ENCODE results near the gene LYRM4.

LYRM4 gene

GRCh38 chr6:5139828-5140771, 120.7 kb downstream of the LYRM4 start:
- H3K23ac ChIP-seq (ENCODE audit: low read length in 2 of 2), result no peak overlapping the region
- 100% methylated on average over 8 of the region's 12 CpGs for WGBS
- H3K27ac ChIP-seq (ENCODE audit: low read length, poor library complexity, severe bottlenecking), result no peak overlapping the region
- H3K4ac ChIP-seq (ENCODE audit: low read depth in 1 of 2, low read length in 2 of 2), result no peak overlapping the region
- H4K91ac ChIP-seq (ENCODE audit: low read length), result no peak overlapping the region
- peaks cover 10% of the 10 kb centered on the region for H3K4me1 ChIP-seq (ENCODE audit: control insufficient read depth, insufficient read depth, low read depth, low read length)
- no peak overlapping the region for H2AK5ac ChIP-seq (ENCODE audit: low read length, severe bottlenecking)
- H2BK120ac ChIP-seq (ENCODE audit: low read depth, low read length), result no peak overlapping the region
- H3K9me3 ChIP-seq (ENCODE audit: control insufficient read depth, low read length), result no peaks in the 10 kb centered on the region
- no peak overlapping the region for H2BK5ac ChIP-seq (ENCODE audit: low read depth, low read length, poor library complexity, severe bottlenecking)
- H2BK12ac ChIP-seq (ENCODE audit: low read length in 2 of 2), result no peak overlapping the region
- H3K18ac ChIP-seq (ENCODE audit: low read depth in 1 of 2, low read length in 2 of 2), result no peak overlapping the region
- no peak overlapping the region for H3K4me3 ChIP-seq (ENCODE audit: insufficient read depth in 1 of 2, low read depth in 1 of 2, low read length in 2 of 2)
- no peak overlapping the region for H3K4me2 ChIP-seq (ENCODE audit: low read length, poor library complexity, severe bottlenecking)
- H3K14ac ChIP-seq (ENCODE audit: low read length in 2 of 2), result no peak overlapping the region
- H3K9ac ChIP-seq (ENCODE audit: low read length), result peak overlapping the region; percentile 18
- peaks cover 9% of the 10 kb centered on the region for H3K79me1 ChIP-seq (replicated peaks; ENCODE audit: low read length, poor library complexity, severe bottlenecking)
- no peak for DNase-seq
- no peak overlapping the region for H4K8ac ChIP-seq (ENCODE audit: low read length)
- H3K27me3 ChIP-seq (ENCODE audit: control insufficient read depth in 1 of 2, insufficient read depth in 1 of 2, low read length in 2 of 2), result no peaks in the 10 kb centered on the region
- H2AFZ ChIP-seq (ENCODE audit: low read depth, low read length), result no peak overlapping the region
- no peak overlapping the region for H2BK15ac ChIP-seq (ENCODE audit: low read depth, poor library complexity, severe bottlenecking)
- peaks cover 0 to 3% of the 10 kb centered on the region in 2 experiments for H3K36me3 ChIP-seq (ENCODE audit: control insufficient read depth in 1 of 2, insufficient read depth in 2 of 2, low read depth in 1 of 2, low read length in 2 of 2)

- no peaks in the 10 kb centered on the region for H3K27me3 ChIP-seq (ENCODE audit: control insufficient read depth in 1 of 2, insufficient read depth in 1 of 2, low read length in 2 of 2)
- DNase-seq, result no peak
- H3K4me3 ChIP-seq (ENCODE audit: insufficient read depth in 1 of 2, low read depth in 1 of 2, low read length in 2 of 2), result no peak overlapping the region
- H3K18ac ChIP-seq (ENCODE audit: low read depth in 1 of 2, low read length in 2 of 2), result no peak overlapping the region
- no peak overlapping the region for H2AK5ac ChIP-seq (ENCODE audit: low read length, severe bottlenecking)
- H3K23ac ChIP-seq (ENCODE audit: low read length in 2 of 2), result no peak overlapping the region
- no peak overlapping the region for H4K91ac ChIP-seq (ENCODE audit: low read length)
- H3K36me3 ChIP-seq (ENCODE audit: control insufficient read depth in 1 of 2, insufficient read depth in 2 of 2, low read depth in 1 of 2, low read length in 2 of 2), result no peaks in the 10 kb centered on the region
- H2AFZ ChIP-seq (ENCODE audit: low read depth, low read length), result no peak overlapping the region
- no peak overlapping the region for H3K4me2 ChIP-seq (ENCODE audit: low read length, poor library complexity, severe bottlenecking)
- H4K8ac ChIP-seq (ENCODE audit: low read length), result no peak overlapping the region
- H2BK12ac ChIP-seq (ENCODE audit: low read length in 2 of 2), result no peak overlapping the region
- H3K4me1 ChIP-seq (ENCODE audit: control insufficient read depth, insufficient read depth, low read depth, low read length), result peaks cover 10% of the 10 kb centered on the region
- no peak overlapping the region for H2BK5ac ChIP-seq (ENCODE audit: low read depth, low read length, poor library complexity, severe bottlenecking)
- H3K14ac ChIP-seq (ENCODE audit: low read length in 2 of 2), result no peak overlapping the region
- WGBS, result 75% methylated on average over 11 of the region's 13 CpGs
- no peak overlapping the region for H2BK120ac ChIP-seq (ENCODE audit: low read depth, low read length)
- no peak overlapping the region for H3K9ac ChIP-seq (ENCODE audit: low read length)
- H3K4ac ChIP-seq (ENCODE audit: low read depth in 1 of 2, low read length in 2 of 2), result no peak overlapping the region
- no peak overlapping the region for H2BK15ac ChIP-seq (ENCODE audit: low read depth, poor library complexity, severe bottlenecking)
- no peaks in the 10 kb centered on the region for H3K9me3 ChIP-seq (ENCODE audit: control insufficient read depth, low read length)
- H3K27ac ChIP-seq (ENCODE audit: low read length, poor library complexity, severe bottlenecking), result no peak overlapping the region
- H3K79me1 ChIP-seq (replicated peaks; ENCODE audit: low read length, poor library complexity, severe bottlenecking), result peaks cover 4% of the 10 kb centered on the region
These were observed 121.5 kb downstream of the LYRM4 start for GRCh38 chr6:5138995-5139827.

DNA sequence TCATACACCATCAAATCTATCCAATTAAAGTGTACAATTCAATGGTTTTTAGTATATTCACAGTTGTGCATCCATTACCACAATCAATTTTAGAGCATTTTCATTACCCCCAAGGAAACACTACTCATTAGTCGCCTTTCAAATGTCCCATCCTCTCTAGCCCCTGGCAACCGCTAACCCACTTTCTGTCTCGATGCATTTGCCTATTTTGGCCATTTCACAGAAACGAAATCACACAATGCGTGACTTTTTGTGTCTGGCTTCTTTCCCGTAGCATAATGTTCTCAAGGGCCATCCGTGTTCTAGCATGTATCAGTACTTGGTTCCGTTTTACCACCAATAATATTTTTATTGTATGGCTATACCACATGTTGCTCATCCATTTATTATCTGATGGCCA, 123.9 kb downstream of the LYRM4 start:
- Histone ChIP-seq H4K8ac (ENCODE audit: low read length) (no peak overlapping the region), H3K23ac (ENCODE audit: low read length in 2 of 2) (no peak overlapping the region), H3K4me2 (ENCODE audit: low read length, poor library complexity, severe bottlenecking) (no peak overlapping the region), H3K36me3 (ENCODE audit: control insufficient read depth in 1 of 2, insufficient read depth in 2 of 2, low read depth in 1 of 2, low read length in 2 of 2) (no peaks in the 10 kb centered on the region), H4K91ac (ENCODE audit: low read length) (no peak overlapping the region), H3K18ac (ENCODE audit: low read depth in 1 of 2, low read length in 2 of 2) (no peak overlapping the region), H3K27me3 (ENCODE audit: control insufficient read depth in 1 of 2, insufficient read depth in 1 of 2, low read length in 2 of 2) (no peaks in the 10 kb centered on the region), H3K14ac (ENCODE audit: low read length in 2 of 2) (no peak overlapping the region), H2BK5ac (ENCODE audit: low read depth, low read length, poor library complexity, severe bottlenecking) (no peak overlapping the region), H2AFZ (ENCODE audit: low read depth, low read length) (no peak overlapping the region), H3K9me3 (ENCODE audit: control insufficient read depth, low read length) (no peaks in the 10 kb centered on the region), H3K79me1 (replicated peaks; ENCODE audit: low read length, poor library complexity, severe bottlenecking) (peaks cover 3% of the 10 kb centered on the region), H3K4ac (ENCODE audit: low read depth in 1 of 2, low read length in 2 of 2) (no peak overlapping the region), H3K9ac (ENCODE audit: low read length) (no peak overlapping the region), H2BK15ac (ENCODE audit: low read depth, poor library complexity, severe bottlenecking) (no peak overlapping the region), H2AK5ac (ENCODE audit: low read length, severe bottlenecking) (no peak overlapping the region), H3K27ac (ENCODE audit: low read length, poor library complexity, severe bottlenecking) (no peak overlapping the region), H3K4me1 (ENCODE audit: control insufficient read depth, insufficient read depth, low read depth, low read length) (peaks cover 9% of the 10 kb centered on the region), H3K4me3 (ENCODE audit: insufficient read depth in 1 of 2, low read depth in 1 of 2, low read length in 2 of 2) (no peak overlapping the region), H2BK120ac (ENCODE audit: low read depth, low read length) (no peak overlapping the region), H2BK12ac (ENCODE audit: low read length in 2 of 2) (no peak overlapping the region)
- DNase-seq, result no peak
- 98% methylated on average over 7 of the region's 8 CpGs for WGBS

- Histone ChIP-seq H3K4me1 (ENCODE audit: control insufficient read depth, insufficient read depth, low read depth, low read length) (peaks cover 9% of the 10 kb centered on the region), H3K23ac (ENCODE audit: low read length in 2 of 2) (no peak overlapping the region), H3K14ac (ENCODE audit: low read length in 2 of 2) (no peak overlapping the region), H2AK5ac (ENCODE audit: low read length, severe bottlenecking) (no peak overlapping the region), H3K9ac (ENCODE audit: low read length) (no peak overlapping the region), H3K18ac (ENCODE audit: low read depth in 1 of 2, low read length in 2 of 2) (no peak overlapping the region), H3K9me3 (ENCODE audit: control insufficient read depth, low read length) (no peaks in the 10 kb centered on the region), H3K36me3 (ENCODE audit: control insufficient read depth in 1 of 2, insufficient read depth in 2 of 2, low read depth in 1 of 2, low read length in 2 of 2) (no peaks in the 10 kb centered on the region), H3K79me1 (replicated peaks; ENCODE audit: low read length, poor library complexity, severe bottlenecking) (peaks cover 3% of the 10 kb centered on the region), H4K8ac (ENCODE audit: low read length) (no peak overlapping the region), H3K27me3 (ENCODE audit: control insufficient read depth in 1 of 2, insufficient read depth in 1 of 2, low read length in 2 of 2) (no peaks in the 10 kb centered on the region), H2AFZ (ENCODE audit: low read depth, low read length) (no peak overlapping the region), H3K27ac (ENCODE audit: low read length, poor library complexity, severe bottlenecking) (no peak overlapping the region), H2BK120ac (ENCODE audit: low read depth, low read length) (no peak overlapping the region), H2BK15ac (ENCODE audit: low read depth, poor library complexity, severe bottlenecking) (no peak overlapping the region), H2BK5ac (ENCODE audit: low read depth, low read length, poor library complexity, severe bottlenecking) (no peak overlapping the region), H4K91ac (ENCODE audit: low read length) (no peak overlapping the region), H3K4me2 (ENCODE audit: low read length, poor library complexity, severe bottlenecking) (no peak overlapping the region), H3K4ac (ENCODE audit: low read depth in 1 of 2, low read length in 2 of 2) (no peak overlapping the region), H3K4me3 (ENCODE audit: insufficient read depth in 1 of 2, low read depth in 1 of 2, low read length in 2 of 2) (no peak overlapping the region), H2BK12ac (ENCODE audit: low read length in 2 of 2) (no peak overlapping the region)
- WGBS, result 65% methylated on average over 9 of the region's 9 CpGs
- DNase-seq, result peak; percentile 40
These were observed 124.9 kb downstream of the LYRM4 start for GRCh38 chr6:5135788-5136376.

Data from mesenchymal stem cell (in vitro differentiated cells and primary cell).